Esophagus squamous epithelium (tissue), 5 donors: Measurements from ENCODE around the gene GSTM3. TPM values are rescaled to one million over a fixed set of nuclear protein-coding genes. Genes with fewer than 3 reads are reported as not detected.

Source experiments
- DNase-seq: peaks from one replicate; lab custom pipeline; 2025; lab: John Stamatoyannopoulos, UW
- H3K27ac ChIP-seq, 4 donors: fragments of 200-600 bp; sonication (generic); one replicate each; pipeline ENCODE4 v1.5.1; 2016 to 2019; ENCODE audit warnings: mild to moderate bottlenecking in 1 of 4
- H3K27me3 ChIP-seq, 4 donors: fragments of 200-600 bp; sonication (generic); 1 replicate in 3 of 4; 2 replicates in 1 of 4; pipeline versions ENCODE4 v1.5.1 to v1.6.0; 2017 to 2021; ENCODE audit warnings: antibody characterized with exemption in 1 of 4
- H3K36me3 ChIP-seq, 3 donors: fragments of 200-600 bp; sonication (generic); one replicate each; pipeline ENCODE4 v1.5.1; 2016 to 2019
- H3K4me1 ChIP-seq, 3 donors: fragments of 200-600 bp; sonication (generic); one replicate each; pipeline ENCODE4 v1.5.1; 2017 to 2019
- H3K4me3 ChIP-seq, 4 donors: fragments of 200-600 bp; sonication (generic); 1 replicate in 3 of 4; 2 replicates in 1 of 4; pipeline ENCODE4 v1.5.1; 2016 to 2019; ENCODE audit warnings: mild to moderate bottlenecking in 2 of 4, moderate library complexity in 1 of 4
- H3K9me3 ChIP-seq, 3 donors: fragments of 200-600 bp; sonication (generic); one replicate each; pipeline ENCODE4 v1.5.1; 2016 to 2019
- CTCF ChIP-seq, 6 experiments: fragments of 450-650 bp in 4 of 6; fragments of 200-600 bp in 2 of 6; sonication (generic) in 2 of 6; IDR thresholded peaks; one replicate each; pipeline ENCODE4 v1.5.1; 2016 to 2019; ENCODE audit warnings: antibody characterized with exemption in 6 of 6, mild to moderate bottlenecking in 4 of 6, moderate library complexity in 4 of 6
- POLR2A ChIP-seq, 4 donors: fragments of 450-650 bp; IDR thresholded peaks; one replicate each; pipeline ENCODE4 v1.6.1; 2017; ENCODE audit warnings: antibody characterized with exemption in 4 of 4, mild to moderate bottlenecking in 4 of 4, moderate library complexity in 3 of 4
- WGBS, 2 donors: methylation state at CpG; one replicate each; pipeline ENCODE4 v1.1.5; 2018; 5-methylcytosine and 5-hydroxymethylcytosine counted together
- intact Hi-C: fragments of 100-400 bp; cut with DNase I; formaldehyde crosslinking; loops from one replicate; pipeline ENCODE4 v1.15.0; 2022
- total RNA-seq, 4 donors: library from RNA; depleted of rRNA; stranded (reverse); fragments of >200 nt; gene quantifications; one replicate each; pipeline ENCODE4 v1.1.0, GENCODE V29; 2016
- donor health status: DM: yes; HTN: yes; CAD: no.

The GSTM3 gene
- total RNA-seq, 4 donors from 2014 or later, result 86.2 to 273 (median 150) TPM

- Histone ChIP-seq H3K27me3 (no peaks in the 10 kb centered on the region), H3K27ac (no peak overlapping the region), H3K4me1 (peaks cover 9 to 76% (median 48%) of the 10 kb centered on the region in 3 donors), H3K4me3 (no peak overlapping the region), H3K9me3 (no peaks in the 10 kb centered on the region), H3K36me3 (no peaks in the 10 kb centered on the region)
- no peak for DNase-seq
- TF ChIP-seq CTCF (IDR thresholded peaks at IDR 0.05) (no peak), POLR2A (IDR thresholded peaks at IDR 0.05) (no peak)
- intact Hi-C loops, result no loop called here
- 82 to 90% methylated on average over 3 to 4 of the region's 4 CpGs for WGBS, 2 donors
Measured at GRCh38 chr1:109785446-109786111, 44.7 kb upstream of the GSTM3 start.

- H3K36me3 ChIP-seq, result no peaks in the 10 kb centered on the region
- H3K27me3 ChIP-seq, result no peaks in the 10 kb centered on the region
- H3K9me3 ChIP-seq, result no peaks in the 10 kb centered on the region
- H3K4me3 ChIP-seq, result no peak overlapping the region
- TF ChIP-seq CTCF (IDR thresholded peaks at IDR 0.05), result no peak
- no peak for TF ChIP-seq POLR2A (IDR thresholded peaks at IDR 0.05)
- WGBS, 2 donors, result 96% methylated on average over 5 of the region's 5 CpGs; no CpG with 5 or more reads in 1 of the 2 donors
- intact Hi-C loops, result no loop called here
- peaks cover 9 to 68% (median 44%) of the 10 kb centered on the region in 3 donors for H3K4me1 ChIP-seq
- no peak for DNase-seq
- H3K27ac ChIP-seq, result no peak overlapping the region
Measured at GRCh38 chr1:109784551-109785252, 43.9 kb upstream of the GSTM3 start.

GRCh38 chr1:109783436-109783835 lies 42.6 kb upstream of the GSTM3 start:
- intact Hi-C loops, result no loop called here
- WGBS, 2 donors, result 16 to 53% methylated on average over 3 of the region's 8 CpGs
- H3K4me1 ChIP-seq, result peaks cover 9 to 62% (median 42%) of the 10 kb centered on the region in 3 donors

GRCh38 chr1:109782927-109783326 lies 42.1 kb upstream of the GSTM3 start:
- TF ChIP-seq POLR2A (IDR thresholded peaks at IDR 0.05), result no peak
- no peak for TF ChIP-seq CTCF (IDR thresholded peaks at IDR 0.05)
- Histone ChIP-seq H3K4me1 (peaks cover 9 to 57% (median 42%) of the 10 kb centered on the region in 3 donors), H3K9me3 (no peaks in the 10 kb centered on the region), H3K36me3 (no peaks in the 10 kb centered on the region), H3K4me3 (no peak overlapping the region), H3K27ac (peak overlapping the region; percentile 63 to 76 (median 68)), H3K27me3 (no peaks in the 10 kb centered on the region)
- 68% methylated on average over 3 of the region's 4 CpGs; no CpG with 5 or more reads in 1 of the 2 donors for WGBS, 2 donors
- intact Hi-C loops, result no loop called here
- no peak for DNase-seq

More at GRCh38 chr1:109783436-109783835, 42.6 kb upstream of the GSTM3 start:
- Histone ChIP-seq H3K9me3 (no peaks in the 10 kb centered on the region), H3K36me3 (no peaks in the 10 kb centered on the region), H3K27ac (peak overlapping the region; percentile 63 to 76 (median 68)), H3K4me3 (no peak overlapping the region), H3K27me3 (no peaks in the 10 kb centered on the region)
- no peak for DNase-seq
- no peak for TF ChIP-seq CTCF (IDR thresholded peaks at IDR 0.05)
- TF ChIP-seq POLR2A (IDR thresholded peaks at IDR 0.05), result no peak

- H3K36me3 ChIP-seq, result no peaks in the 10 kb centered on the region
- no peak overlapping the region for H3K4me3 ChIP-seq
- intact Hi-C loops, result no loop called here
- DNase-seq, result no peak
- TF ChIP-seq CTCF (IDR thresholded peaks at IDR 0.05) (no peak), POLR2A (IDR thresholded peaks at IDR 0.05) (no peak)
- H3K27ac ChIP-seq, result peak overlapping the region; percentile 63 to 76 (median 68)
- H3K9me3 ChIP-seq, result no peaks in the 10 kb centered on the region
- WGBS, 2 donors, result 30% methylated on average over 1 of the region's 1 CpG; no CpG with 5 or more reads in 1 of the 2 donors
- no peaks in the 10 kb centered on the region for H3K27me3 ChIP-seq
- peaks cover 9 to 53% (median 42%) of the 10 kb centered on the region in 3 donors for H3K4me1 ChIP-seq
Measured at GRCh38 chr1:109782514-109782913, 41.7 kb upstream of the GSTM3 start.
